ENCODE data around the gene MTFR1L.

MTFR1L gene

DNA sequence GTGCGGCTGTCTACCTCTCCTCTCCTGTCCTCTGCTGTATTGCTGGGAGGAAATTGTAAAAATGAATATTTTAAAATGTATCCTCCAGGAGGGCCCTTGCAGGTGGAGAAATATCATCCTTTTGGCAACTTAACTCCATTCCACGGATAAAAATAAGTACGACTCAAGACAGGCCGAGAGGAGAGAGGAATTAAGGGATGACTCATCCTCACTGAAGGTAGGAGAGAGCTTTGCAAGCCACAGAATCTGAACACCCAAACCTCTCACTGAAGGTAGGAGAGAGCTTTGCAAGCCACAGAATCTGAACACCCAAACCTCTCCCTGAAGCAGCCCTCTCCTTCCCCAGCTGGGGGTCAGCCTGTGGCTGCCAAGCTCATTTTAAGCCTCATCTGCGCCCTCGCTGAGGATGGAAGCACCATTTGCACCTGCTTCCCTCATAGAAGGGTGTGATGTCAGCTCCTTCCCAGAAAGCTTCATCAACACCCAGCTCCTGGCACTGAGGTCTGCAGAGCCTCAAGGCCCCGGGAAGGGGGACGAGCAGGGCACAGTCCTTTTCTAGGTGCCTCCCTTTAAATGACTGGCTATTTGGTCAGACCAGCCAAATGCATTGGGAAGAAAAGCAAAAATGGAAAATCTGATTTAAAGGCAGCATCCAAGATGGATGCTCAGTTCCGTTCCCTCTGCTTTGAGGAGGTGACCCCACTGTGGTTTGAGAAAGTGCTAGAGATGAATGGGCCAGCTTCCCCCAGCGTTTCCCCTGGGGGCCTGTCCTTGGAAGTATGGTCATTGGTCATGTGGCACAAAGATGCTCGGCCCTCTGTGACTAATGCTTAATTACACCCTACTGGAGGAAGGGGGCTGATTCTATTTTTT, 32.6 kb upstream of the MTFR1L start:
- H3K4me3 ChIP-seq (ENCODE audit: low read depth, low read length): no peak overlapping the region
- TF ChIP-seq MYC (IDR thresholded peaks at IDR 0.05; ENCODE audit: low read depth, low read length): no peak
- no peak for DNase-seq (ENCODE audit: low read depth)

DNA sequence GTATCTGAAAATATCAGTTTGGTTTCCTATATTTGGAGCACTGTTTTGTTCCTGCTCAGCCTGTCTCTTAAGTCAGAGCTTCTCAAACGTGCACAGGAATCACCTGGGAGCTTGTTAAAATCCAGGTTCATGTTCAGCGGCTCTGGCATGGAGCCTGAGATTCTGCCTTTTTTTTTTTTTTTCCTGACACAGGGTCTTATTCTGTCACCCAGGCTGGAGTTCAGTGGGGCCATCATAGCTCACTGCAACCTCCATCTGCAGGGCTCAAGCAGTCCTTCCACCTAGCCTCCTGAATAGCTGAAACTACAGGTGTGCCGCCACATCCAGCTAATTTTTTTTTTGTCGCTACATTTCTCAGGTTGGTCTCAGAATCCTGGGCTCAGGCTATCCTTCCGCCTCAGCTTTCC, 32.0 kb upstream of the MTFR1L start:
- no peak overlapping the region for H3K4me3 ChIP-seq (ENCODE audit: low read depth, low read length)

DNA sequence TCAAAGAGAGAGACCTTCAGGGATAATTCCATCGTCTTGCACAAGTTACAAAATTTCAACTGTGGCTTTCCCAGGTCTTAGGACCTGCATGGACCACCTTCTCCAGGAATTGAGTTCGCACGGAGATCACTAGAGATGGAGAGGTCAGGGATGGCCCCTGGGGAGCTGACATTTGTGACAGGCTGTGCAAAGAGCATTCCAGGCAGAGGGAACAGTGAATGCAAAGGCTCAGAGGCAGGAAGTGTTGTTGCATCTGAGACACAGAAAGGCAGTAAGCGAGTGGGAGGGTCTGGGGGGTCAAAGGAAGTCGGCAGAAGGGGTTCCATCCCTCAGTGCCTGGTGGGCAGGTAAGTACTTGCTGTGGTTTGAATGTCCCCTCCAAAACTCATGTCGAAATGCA, 29.3 kb upstream of the MTFR1L start:
- no peak for DNase-seq (ENCODE audit: low read depth)

More for the DNA sequence above, 32.0 kb upstream of the MTFR1L start:
- no peak for TF ChIP-seq MYC (IDR thresholded peaks at IDR 0.05; ENCODE audit: low read depth, low read length)
- TF ChIP-seq POLR2A (IDR thresholded peaks at IDR 0.05; ENCODE audit: extremely low read depth, insufficient read length): no peak
- TF ChIP-seq, protein P1, sequence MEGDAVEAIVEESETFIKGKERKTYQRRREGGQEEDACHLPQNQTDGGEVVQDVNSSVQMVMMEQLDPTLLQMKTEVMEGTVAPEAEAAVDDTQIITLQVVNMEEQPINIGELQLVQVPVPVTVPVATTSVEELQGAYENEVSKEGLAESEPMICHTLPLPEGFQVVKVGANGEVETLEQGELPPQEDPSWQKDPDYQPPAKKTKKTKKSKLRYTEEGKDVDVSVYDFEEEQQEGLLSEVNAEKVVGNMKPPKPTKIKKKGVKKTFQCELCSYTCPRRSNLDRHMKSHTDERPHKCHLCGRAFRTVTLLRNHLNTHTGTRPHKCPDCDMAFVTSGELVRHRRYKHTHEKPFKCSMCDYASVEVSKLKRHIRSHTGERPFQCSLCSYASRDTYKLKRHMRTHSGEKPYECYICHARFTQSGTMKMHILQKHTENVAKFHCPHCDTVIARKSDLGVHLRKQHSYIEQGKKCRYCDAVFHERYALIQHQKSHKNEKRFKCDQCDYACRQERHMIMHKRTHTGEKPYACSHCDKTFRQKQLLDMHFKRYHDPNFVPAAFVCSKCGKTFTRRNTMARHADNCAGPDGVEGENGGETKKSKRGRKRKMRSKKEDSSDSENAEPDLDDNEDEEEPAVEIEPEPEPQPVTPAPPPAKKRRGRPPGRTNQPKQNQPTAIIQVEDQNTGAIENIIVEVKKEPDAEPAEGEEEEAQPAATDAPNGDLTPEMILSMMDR (IDR thresholded peaks at IDR 0.05; ENCODE audit: low read depth, low read length): no peak
- TF ChIP-seq, protein P2, sequence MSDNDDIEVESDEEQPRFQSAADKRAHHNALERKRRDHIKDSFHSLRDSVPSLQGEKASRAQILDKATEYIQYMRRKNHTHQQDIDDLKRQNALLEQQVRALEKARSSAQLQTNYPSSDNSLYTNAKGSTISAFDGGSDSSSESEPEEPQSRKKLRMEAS (IDR thresholded peaks at IDR 0.05; ENCODE audit: low read depth, low read length): no peak
- no peak for DNase-seq (ENCODE audit: low read depth)

DNA sequence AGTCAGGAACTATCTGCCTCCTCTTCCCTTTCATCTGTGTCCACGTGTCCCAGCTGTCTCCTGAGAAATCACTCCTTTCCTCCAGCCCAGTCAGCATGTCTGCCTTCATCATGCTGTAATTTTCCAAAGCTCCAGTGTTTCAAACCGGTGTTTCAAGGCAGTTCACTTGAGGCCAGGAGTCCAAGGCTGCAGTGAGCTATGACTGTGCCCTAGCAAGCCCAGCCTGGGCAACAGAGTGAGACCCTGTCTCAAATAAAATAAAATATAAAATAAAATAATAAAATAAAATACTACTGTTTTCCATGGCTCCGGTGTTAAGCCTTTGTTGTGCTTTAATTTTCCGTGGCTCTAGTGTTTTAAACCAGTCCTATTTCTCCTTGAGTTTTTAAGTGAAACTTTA, 27.6 kb upstream of the MTFR1L start:
- no peak for DNase-seq (ENCODE audit: low read depth)
- no peak overlapping the region for H3K4me3 ChIP-seq (ENCODE audit: low read depth, low read length)
- TF ChIP-seq MYC (IDR thresholded peaks at IDR 0.05; ENCODE audit: low read depth, low read length) (no peak), POLR2A (IDR thresholded peaks at IDR 0.05; ENCODE audit: extremely low read depth, insufficient read length) (no peak)
- TF ChIP-seq, protein P2 (IDR thresholded peaks at IDR 0.05; ENCODE audit: low read depth, low read length): no peak
- TF ChIP-seq, protein P1 (IDR thresholded peaks at IDR 0.05; ENCODE audit: low read depth, low read length): no peak

More for the DNA sequence above, 29.3 kb upstream of the MTFR1L start:
- TF ChIP-seq, protein P1 (IDR thresholded peaks at IDR 0.05; ENCODE audit: low read depth, low read length): no peak
- TF ChIP-seq, protein P2 (IDR thresholded peaks at IDR 0.05; ENCODE audit: low read depth, low read length): no peak
- no peak for TF ChIP-seq POLR2A (IDR thresholded peaks at IDR 0.05; ENCODE audit: extremely low read depth, insufficient read length)
- no peak for TF ChIP-seq MYC (IDR thresholded peaks at IDR 0.05; ENCODE audit: low read depth, low read length)
- H3K4me3 ChIP-seq (ENCODE audit: low read depth, low read length): no peak overlapping the region

DNA sequence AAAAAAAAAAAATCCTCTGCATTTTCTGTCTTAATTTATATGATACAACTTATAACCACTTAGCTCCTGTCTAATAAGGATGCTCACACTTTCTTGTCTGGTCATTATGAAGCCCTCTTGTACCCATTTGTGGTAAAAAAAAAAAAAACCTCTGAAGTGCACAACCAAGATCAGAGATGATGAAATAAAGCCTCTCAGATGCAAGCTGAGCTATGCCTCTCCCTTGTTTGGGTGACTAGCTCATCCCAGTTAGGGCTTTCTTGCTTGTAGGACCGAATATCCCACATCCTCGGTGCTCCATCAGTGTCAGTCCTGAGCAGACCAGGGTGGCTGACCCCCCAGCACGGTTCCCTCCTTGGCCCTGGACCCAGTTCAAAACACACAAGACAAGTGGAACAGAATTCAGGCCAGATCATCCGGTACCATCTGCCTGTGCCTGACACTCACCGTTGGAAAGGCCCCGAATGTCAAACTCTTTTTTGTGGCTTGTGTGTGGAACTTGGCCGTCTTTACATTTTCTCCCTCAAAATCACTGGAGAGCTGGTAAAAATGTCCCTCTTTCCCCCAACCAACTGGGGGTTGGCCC, 26.1 kb upstream of the MTFR1L start:
- no peak for DNase-seq (ENCODE audit: low read depth)

More for the DNA sequence above, 26.1 kb upstream of the MTFR1L start:
- no peak overlapping the region for H3K4me3 ChIP-seq (ENCODE audit: low read depth, low read length)
- TF ChIP-seq, protein P1 (IDR thresholded peaks at IDR 0.05; ENCODE audit: low read depth, low read length): no peak
- TF ChIP-seq POLR2A (IDR thresholded peaks at IDR 0.05; ENCODE audit: extremely low read depth, insufficient read length) (no peak), MYC (IDR thresholded peaks at IDR 0.05; ENCODE audit: low read depth, low read length) (no peak)
- TF ChIP-seq, protein P2 (IDR thresholded peaks at IDR 0.05; ENCODE audit: low read depth, low read length): no peak
